ENCODE measurements around the gene C9orf43. TPM values are rescaled to one million over a fixed set of nuclear protein-coding genes. Genes with fewer than 3 reads are reported as not detected.
"Not testable (repeated sequence)": the region's sequence is repeated elsewhere in the genome, so short reads cannot be mapped to it uniquely, and the experiment has no call there.

The C9orf43 gene
- total RNA-seq, 1 experiment from 2014 or later = 1.9 TPM

DNA sequence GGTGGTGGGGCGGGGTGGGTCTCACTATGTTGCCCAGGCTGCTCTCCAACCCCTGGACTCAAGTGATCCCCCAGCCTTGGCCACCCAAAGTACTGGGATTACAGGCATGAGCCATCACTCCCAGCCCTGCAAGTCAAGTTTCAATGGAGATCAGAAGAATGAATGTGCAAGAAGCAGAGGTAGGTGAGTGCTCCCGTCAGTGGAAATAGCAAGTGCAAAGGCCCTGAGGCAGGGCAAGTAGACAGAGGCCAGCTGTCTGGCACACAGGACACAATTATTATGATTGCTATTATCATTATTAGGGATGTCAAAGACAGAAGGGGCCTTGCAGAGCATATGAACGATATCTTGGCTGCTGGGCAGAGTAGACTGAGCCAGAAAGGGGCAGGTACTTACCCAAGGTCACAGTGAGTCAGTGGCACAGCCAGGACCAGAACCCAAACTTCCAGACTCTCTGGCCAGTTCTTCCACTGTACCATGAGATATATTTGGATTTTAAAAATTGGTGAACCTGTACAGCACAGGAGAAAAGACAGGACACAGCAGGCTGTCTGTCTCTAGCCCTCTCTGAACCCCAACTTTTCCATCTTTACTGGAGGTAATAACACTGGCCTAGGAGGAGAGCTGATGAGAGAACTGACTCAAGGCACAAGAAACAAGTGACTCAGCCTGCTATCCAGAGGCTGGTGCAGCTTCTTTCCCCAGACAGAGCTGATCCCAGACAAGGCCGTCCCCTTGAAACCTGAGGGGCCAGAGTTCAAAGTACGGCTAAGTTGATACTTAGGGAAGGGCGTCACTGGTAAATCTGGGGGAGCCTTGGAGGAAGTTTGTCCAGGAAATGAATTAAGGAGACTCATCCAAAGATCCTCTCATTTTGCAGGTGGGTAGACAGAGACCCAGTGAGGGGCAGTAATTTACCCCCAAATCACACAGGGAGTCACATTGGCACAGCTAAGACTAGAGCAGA, 35.2 kb upstream of the C9orf43 start:
- TSS peak; percentile 68 for BruUV-seq (replicated peaks)
- intact Hi-C loops (cut with micrococcal nuclease; ENCODE audit: unreplicated experiment) = loop anchor here (1.0 kb wide), 1 partner anchor 35 kb away; the partner anchor contains the start of genes C9orf43 and POLE3
- Histone ChIP-seq H3K4me1 (peaks cover 36% of the 10 kb centered on the region), H3K27me3 (replicated peaks; ENCODE audit: control insufficient read depth, insufficient read depth, low read length) (no peaks in the 10 kb centered on the region), H3K36me3 (ENCODE audit: control insufficient read depth, insufficient read depth, low read length) (peaks cover 10% of the 10 kb centered on the region), H3K4me3 (ENCODE audit: low read depth, low read length) (peak overlapping the region; percentile 96), H3K9me3 (no peaks in the 10 kb centered on the region)
- peak overlapping the region; percentile 86 for H3K27ac Mint-ChIP-seq (ENCODE audit: unreplicated experiment)
- CTCF ChIA-PET = interaction anchor here (0.9 to 1.8 kb wide), 2 partner anchors 24 to 26 kb away, joined by 5 to 6 read pairs; partner anchors contain the start of gene BSPRY
- peaks cover 47% of the 10 kb centered on the region for H3K36me3 Mint-ChIP-seq (ENCODE audit: insufficient read depth, unreplicated experiment)
- no peaks in the 10 kb centered on the region for H3K27me3 Mint-ChIP-seq (ENCODE audit: insufficient read depth, unreplicated experiment)
- H3K9me3 Mint-ChIP-seq (ENCODE audit: unreplicated experiment) = no peaks in the 10 kb centered on the region
- peaks cover 16% of the 10 kb centered on the region for H3K4me1 Mint-ChIP-seq (ENCODE audit: low read depth, unreplicated experiment)
- TF ChIP-seq, protein P1, sequence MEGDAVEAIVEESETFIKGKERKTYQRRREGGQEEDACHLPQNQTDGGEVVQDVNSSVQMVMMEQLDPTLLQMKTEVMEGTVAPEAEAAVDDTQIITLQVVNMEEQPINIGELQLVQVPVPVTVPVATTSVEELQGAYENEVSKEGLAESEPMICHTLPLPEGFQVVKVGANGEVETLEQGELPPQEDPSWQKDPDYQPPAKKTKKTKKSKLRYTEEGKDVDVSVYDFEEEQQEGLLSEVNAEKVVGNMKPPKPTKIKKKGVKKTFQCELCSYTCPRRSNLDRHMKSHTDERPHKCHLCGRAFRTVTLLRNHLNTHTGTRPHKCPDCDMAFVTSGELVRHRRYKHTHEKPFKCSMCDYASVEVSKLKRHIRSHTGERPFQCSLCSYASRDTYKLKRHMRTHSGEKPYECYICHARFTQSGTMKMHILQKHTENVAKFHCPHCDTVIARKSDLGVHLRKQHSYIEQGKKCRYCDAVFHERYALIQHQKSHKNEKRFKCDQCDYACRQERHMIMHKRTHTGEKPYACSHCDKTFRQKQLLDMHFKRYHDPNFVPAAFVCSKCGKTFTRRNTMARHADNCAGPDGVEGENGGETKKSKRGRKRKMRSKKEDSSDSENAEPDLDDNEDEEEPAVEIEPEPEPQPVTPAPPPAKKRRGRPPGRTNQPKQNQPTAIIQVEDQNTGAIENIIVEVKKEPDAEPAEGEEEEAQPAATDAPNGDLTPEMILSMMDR (IDR thresholded peaks at IDR 0.05; ENCODE audit: insufficient read depth in 1 of 2, low read depth in 1 of 2, low read length in 1 of 2, severe bottlenecking in 1 of 2, unreplicated experiment in 1 of 2) = no peak
- POLR2A ChIA-PET = interaction anchor here (0.6 to 1.5 kb wide), 4 partner anchors 25 to 80 kb away, joined by 3 to 16 read pairs (median 7); partner anchors contain the start of gene WDR31
- H3K4me3 Mint-ChIP-seq (ENCODE audit: unreplicated experiment) = peak overlapping the region; percentile 77
- DNase-seq = peak; percentile 56 to 78

DNA sequence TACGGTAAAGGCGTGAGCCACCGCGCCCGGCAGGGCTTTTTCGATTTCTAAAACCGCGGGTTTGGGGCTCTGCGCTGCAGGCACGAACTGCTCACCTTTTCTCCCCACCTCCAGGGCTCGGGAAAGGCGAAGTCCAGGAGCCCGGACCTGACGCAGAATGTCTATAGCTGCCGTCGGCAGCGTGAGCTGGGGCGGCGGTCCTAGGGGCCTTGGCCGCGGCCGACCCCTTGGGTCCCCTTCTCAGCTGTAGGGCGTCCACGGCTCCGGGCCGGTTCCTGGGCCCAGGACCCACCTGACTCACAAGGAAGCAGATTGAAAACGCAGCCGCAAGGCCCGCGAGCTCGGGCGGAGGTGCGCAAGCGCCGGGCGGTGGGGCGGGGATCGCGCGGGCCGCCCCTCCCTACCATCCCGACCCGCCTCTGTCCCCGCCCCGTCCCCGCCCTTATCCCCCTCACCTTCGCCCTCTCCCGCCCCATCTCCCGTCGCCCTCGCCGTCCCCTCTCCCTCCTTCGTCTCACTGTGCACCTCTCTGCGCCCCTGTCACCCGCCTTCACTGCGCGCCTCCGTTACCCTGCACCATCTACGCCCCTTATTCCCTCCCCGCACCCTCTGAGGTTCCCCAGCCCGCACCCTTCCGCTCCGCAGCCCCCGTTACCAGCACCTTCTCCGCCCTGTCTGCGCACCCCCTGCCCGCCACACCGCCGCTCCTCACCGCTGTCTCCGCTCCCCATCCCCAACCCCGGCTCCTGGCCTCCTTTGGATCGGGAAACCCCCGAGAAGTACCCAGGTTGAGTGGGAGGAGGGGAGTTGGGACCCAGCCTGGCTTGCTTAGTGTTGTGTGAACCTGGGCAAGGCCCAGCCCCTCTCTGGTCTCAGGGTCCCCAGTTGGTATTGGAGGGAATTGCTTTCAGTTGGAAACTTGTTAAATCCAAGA, 33.6 kb upstream of the C9orf43 start, which contains the start of gene HDHD3:
HDHD3 (minus strand) TSS at position 353 of the 934 bp plus-strand sequence. CDS start 2,632 bp downstream, outside the sequence.
- H3K36me3 ChIP-seq (ENCODE audit: control insufficient read depth, insufficient read depth, low read length) = peaks cover 10% of the 10 kb centered on the region
- Mint-ChIP-seq H3K27me3 (ENCODE audit: insufficient read depth, unreplicated experiment) (no peaks in the 10 kb centered on the region), H3K36me3 (ENCODE audit: insufficient read depth, unreplicated experiment) (peaks cover 47% of the 10 kb centered on the region), H3K27ac (ENCODE audit: unreplicated experiment) (peak within 1 kb of the TSS; percentile 86), H3K9me3 (ENCODE audit: unreplicated experiment) (no peaks in the 10 kb centered on the region), H3K4me1 (ENCODE audit: low read depth, unreplicated experiment) (peaks cover 26% of the 10 kb centered on the region), H3K4me3 (ENCODE audit: unreplicated experiment) (peak within 1 kb of the TSS; percentile 77)
- intact Hi-C loops (cut with micrococcal nuclease; ENCODE audit: unreplicated experiment) = loop anchor here (1.0 kb wide), 2 partner anchors 24 to 33 kb away; partner anchors contain the start of genes ALAD, C9orf43 and POLE3
- peaks cover 51% of the 10 kb centered on the region for H3K4me1 ChIP-seq
- CTCF ChIA-PET = interaction anchor here (0.7 to 1.8 kb wide), 4 partner anchors 11 to 28 kb away, joined by 5 to 7 read pairs (median 6); partner anchors contain the start of genes ALAD and BSPRY
- POLR2A ChIA-PET = interaction anchor here (0.6 to 1.5 kb wide), 4 partner anchors 24 to 271 kb away, joined by 4 to 16 read pairs (median 4); partner anchors contain the start of genes ALAD, C9orf43 and POLE3
- H3K27me3 ChIP-seq (replicated peaks; ENCODE audit: control insufficient read depth, insufficient read depth, low read length) = no peaks in the 10 kb centered on the region
- peak within 1 kb of the TSS; percentile 96 for H3K4me3 ChIP-seq (ENCODE audit: low read depth, low read length)
- TSS peak; percentile 69 for BruUV-seq (replicated peaks)
- peak; percentile 82 to 87 for DNase-seq
- no peaks in the 10 kb centered on the region for H3K9me3 ChIP-seq
- TF ChIP-seq, protein P1 (IDR thresholded peaks at IDR 0.05; ENCODE audit: insufficient read depth in 1 of 2, low read depth in 1 of 2, low read length in 1 of 2, severe bottlenecking in 1 of 2, unreplicated experiment in 1 of 2) = no peak

DNA sequence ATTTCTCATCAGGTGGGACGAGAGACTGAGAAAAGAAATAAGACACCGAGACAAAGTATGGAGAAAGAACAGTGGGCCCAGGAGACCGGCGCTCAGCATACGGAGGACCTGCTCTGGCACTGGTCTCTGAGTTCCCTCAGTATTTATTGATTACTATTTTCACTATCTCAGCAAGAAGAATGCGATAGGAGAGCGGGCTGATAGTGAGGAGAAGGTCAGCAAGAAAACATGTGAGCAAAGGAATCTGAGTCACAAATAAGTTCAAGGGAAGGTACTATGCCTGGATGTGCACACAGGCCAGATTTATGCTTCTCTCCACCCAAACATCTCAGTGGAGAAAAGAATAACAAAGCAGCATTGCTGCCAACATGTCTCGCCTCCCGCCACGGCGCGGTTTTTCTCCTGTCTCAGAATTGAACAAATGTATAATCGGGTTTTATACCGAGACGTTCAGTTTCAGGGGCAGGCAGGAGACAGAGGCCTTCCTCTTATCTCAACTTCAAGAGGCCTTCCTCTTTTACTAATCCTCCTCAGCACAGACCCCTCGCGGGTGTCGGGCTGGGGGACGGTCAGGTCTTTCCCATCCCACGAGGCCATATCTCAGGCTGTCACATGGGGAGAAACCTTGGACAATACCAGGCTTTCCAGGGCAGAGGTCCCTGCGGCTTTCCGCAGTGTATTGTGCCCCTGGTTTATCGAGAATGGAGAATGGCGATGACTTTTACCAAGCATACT, 31.3 kb upstream of the C9orf43 start:
- H3K27me3 ChIP-seq (replicated peaks; ENCODE audit: control insufficient read depth, insufficient read depth, low read length); intact Hi-C loops (cut with micrococcal nuclease; ENCODE audit: unreplicated experiment); H3K27me3 Mint-ChIP-seq (ENCODE audit: insufficient read depth, unreplicated experiment); H3K36me3 ChIP-seq (ENCODE audit: control insufficient read depth, insufficient read depth, low read length); BruUV-seq (replicated peaks); H3K4me3 ChIP-seq (ENCODE audit: low read depth, low read length); CTCF ChIA-PET; POLR2A ChIA-PET; H3K9me3 Mint-ChIP-seq (ENCODE audit: unreplicated experiment); DNase-seq; H3K9me3 ChIP-seq: not testable (repeated sequence)
- peak overlapping the region; percentile 27 for H3K4me3 Mint-ChIP-seq (ENCODE audit: unreplicated experiment)
- H3K4me1 ChIP-seq = peaks cover 71% of the 10 kb centered on the region
- H3K27ac Mint-ChIP-seq (ENCODE audit: unreplicated experiment) = peak overlapping the region; percentile 85
- H3K36me3 Mint-ChIP-seq (ENCODE audit: insufficient read depth, unreplicated experiment) = peaks cover 35% of the 10 kb centered on the region
- peaks cover 33% of the 10 kb centered on the region for H3K4me1 Mint-ChIP-seq (ENCODE audit: low read depth, unreplicated experiment)

DNA sequence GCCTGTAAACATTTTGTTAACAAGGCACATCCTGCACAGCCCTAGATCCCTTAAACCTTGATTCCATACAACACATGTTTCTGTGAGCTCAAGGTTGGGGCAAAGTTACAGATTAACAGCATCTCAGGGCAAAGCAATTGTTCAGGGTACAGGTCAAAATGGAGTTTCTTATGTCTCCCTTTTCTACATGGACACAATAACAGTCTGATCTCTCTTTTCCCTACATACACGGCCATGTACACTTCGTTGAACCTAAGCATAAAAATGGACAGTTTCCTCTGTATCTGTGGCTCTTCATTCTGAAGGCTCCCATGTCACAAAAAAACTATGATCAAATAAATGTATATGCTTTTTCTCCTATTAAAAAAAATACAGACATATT, 30.7 kb upstream of the C9orf43 start:
- peaks cover 71% of the 10 kb centered on the region for H3K4me1 ChIP-seq
- peaks cover 38% of the 10 kb centered on the region for H3K4me1 Mint-ChIP-seq (ENCODE audit: low read depth, unreplicated experiment)
- H3K4me3 ChIP-seq (ENCODE audit: low read depth, low read length); H3K27me3 ChIP-seq (replicated peaks; ENCODE audit: control insufficient read depth, insufficient read depth, low read length); DNase-seq; BruUV-seq (replicated peaks); H3K27me3 Mint-ChIP-seq (ENCODE audit: insufficient read depth, unreplicated experiment); H3K36me3 ChIP-seq (ENCODE audit: control insufficient read depth, insufficient read depth, low read length); H3K9me3 ChIP-seq; H3K9me3 Mint-ChIP-seq (ENCODE audit: unreplicated experiment); POLR2A ChIA-PET; intact Hi-C loops (cut with micrococcal nuclease; ENCODE audit: unreplicated experiment); CTCF ChIA-PET; H3K4me3 Mint-ChIP-seq (ENCODE audit: unreplicated experiment): not testable (repeated sequence)
- H3K27ac Mint-ChIP-seq (ENCODE audit: unreplicated experiment) = peak overlapping the region; percentile 85
- H3K36me3 Mint-ChIP-seq (ENCODE audit: insufficient read depth, unreplicated experiment) = peaks cover 35% of the 10 kb centered on the region

Data from Caco-2 (cell line).